ENCODE results near the gene DESI1.
"Not testable (repeated sequence)": the region's sequence is repeated elsewhere in the genome, so short reads cannot be mapped to it uniquely, and the experiment has no call there.

DESI1 gene

DNA sequence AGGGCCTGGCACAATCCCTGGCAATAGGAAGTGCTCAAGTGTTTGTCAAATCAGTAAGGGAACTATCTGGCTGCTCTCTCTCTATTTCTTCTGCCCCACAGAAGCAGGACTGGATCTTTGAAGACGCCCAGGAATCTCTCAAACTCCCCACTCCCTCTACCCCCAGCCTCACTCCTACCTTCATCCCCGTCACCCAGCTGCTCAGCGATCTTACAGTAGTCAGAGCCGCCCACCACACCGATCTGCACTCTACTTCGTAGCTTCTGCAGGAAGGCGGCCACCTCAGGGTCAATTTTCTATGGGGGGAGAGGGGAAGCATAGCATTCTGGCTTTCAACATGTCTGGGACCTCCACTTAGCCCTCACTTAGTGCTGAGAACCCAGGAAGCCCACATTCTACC is 34.9 kb downstream of the DESI1 start:
- DNase-seq (ENCODE audit: low read depth) = no peak

DNA sequence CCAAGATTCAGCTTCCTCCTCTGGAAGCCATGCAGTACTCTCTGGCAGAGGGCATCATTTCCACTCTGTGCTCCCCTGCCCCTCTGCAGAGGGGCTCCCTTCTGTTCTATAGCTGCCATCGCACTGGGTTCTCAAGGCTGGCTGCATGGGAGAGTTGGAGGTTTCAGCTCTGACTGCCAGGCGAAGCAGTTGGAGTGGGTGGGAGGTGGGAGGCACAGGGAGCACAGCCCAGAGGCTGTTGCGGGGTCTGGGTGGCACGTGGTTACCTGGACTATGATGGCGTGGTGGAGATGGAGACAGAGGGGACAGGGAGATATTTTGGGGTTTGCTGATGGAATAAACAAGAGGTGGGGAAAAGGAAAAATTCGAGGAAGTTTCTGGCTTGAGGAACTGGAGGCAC is 36.0 kb downstream of the DESI1 start:
- no peak for DNase-seq (ENCODE audit: low read depth)

DNA sequence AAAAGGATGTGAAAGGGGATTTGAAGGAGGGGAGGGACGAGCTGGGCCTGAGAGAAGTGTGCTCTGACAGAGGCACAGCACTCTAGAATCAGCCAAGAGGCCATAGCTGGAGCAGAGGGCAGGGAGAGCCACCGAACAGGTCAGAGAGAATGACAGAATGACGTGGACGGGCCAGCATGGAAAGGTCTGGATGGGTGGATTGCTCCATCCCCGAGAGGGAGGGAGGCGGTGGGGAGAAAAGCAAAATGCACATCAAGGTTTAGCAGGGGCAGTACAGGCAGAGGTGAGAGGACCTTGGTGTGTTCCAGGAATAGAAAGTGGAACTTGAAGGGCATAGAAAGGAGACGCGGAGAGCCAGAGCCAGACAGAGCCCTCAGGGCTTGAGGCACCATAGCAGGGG is 38.1 kb downstream of the DESI1 start:
- no peak for DNase-seq (ENCODE audit: low read depth)

DNA sequence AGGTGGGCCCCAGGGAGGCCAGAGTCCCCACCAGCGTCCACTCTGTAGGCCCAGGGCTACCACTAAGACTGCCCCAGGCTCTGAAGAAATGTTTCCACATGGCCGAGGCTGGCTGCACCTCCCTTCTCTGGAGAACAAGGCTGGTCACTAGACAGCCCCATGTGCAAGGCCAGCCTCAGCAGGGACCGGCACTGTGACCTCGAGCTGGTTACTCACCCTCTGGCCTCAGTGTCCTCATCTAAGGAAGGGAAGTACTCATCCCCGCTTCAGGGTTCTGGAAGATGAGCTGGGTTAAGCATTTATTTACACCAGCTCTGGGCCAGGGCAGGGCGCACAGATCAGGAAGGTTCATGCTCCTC is 40.9 kb downstream of the DESI1 start:
- no peak for DNase-seq (ENCODE audit: low read depth)

DNA sequence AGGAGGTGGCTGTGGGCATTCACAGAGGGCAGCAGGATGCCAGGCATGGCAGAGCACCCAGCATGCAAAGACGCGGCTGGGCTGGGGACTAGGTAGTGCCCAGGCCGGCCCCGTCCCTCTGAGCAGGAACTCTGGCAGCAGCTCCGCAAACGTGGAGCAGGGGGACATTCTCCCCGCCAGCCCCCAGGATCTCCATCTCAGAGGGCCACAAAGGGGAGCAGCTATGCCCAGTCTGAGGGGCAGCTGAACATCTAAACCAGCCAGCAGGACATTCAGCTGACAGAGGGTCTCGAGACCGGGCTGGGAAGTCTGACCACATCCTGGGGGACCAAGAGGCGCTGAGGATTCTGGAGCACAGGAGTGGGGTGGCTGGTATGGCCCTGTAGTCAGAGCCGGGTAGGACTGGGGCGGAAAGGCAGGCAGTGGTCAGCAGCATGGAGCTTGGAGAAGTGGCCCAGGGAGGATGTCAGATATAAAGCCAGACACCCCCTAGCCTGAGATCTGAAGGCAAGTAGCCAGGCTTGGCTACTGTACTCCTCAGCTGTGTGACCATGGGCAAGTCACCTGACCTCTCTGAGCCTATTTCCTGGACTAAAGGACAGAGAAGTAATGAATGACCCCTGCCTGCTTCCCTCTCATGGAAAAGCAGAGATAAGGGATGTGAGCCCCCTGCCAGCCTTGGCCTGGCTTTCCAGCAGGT is 41.4 kb downstream of the DESI1 start:
- DNase-seq (ENCODE audit: low read depth) = no peak

DNA sequence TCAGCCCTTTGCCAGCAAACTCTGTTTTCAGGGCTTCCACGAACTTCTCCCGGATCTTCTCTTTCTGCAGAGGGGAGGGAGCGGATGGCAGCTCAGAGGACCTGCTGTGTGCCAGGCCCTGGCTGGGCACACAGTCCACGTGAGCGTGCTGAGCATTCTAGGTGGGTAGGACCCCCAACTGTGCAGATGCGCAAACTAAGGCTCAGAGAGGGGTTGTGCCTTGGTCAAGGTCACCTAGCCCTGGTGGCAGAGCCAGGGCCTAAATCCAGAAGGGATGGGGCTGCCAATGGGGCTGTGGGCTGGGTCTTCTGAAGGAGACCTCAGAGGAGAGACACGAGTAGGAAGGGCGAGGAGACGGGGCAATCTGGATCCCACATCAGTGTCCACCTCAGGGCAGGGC is 42.0 kb downstream of the DESI1 start:
- DNase-seq (ENCODE audit: low read depth) = no peak

DNA sequence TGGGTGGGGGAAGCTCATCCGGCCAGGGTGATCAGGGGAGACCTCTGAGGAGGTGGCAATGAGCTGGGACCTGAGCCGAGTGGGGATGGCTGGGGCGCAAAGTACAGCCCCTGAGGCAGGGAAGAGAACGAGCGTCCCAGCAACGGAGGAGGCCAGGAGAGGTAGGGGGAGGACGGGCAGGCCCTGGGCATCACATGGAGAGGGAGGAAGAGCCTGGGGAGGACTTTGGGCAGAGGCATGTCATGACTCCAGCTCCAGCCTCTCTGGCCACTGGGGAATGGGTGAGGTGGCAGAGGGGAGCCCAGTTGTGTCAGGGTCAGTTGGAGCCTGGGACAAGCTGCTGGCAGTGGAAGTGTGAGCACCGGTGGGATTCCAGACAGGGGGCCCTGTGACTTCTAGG is 42.7 kb downstream of the DESI1 start:
- DNase-seq (ENCODE audit: low read depth) = no peak

DNA sequence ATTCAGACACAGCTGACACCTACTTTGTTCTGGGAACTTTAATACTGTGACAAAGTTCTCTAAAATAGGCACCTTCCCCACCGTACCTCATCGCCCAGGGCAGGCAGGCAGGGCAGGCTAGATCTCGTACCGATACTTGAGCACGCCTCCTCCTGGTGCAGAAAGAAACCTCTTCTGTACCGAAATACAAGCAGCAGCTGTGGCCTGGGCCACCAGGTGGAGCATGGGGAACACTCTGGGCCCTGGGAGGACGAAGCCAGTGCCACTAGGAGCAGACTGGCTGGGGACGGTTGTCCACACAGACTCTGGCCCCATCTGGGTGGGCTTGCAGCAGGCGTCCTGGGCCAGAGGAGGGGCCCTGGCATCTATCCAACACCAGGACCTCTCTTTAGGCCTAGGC is 44.0 kb downstream of the DESI1 start:
- no peak for DNase-seq (ENCODE audit: low read depth)

DNA sequence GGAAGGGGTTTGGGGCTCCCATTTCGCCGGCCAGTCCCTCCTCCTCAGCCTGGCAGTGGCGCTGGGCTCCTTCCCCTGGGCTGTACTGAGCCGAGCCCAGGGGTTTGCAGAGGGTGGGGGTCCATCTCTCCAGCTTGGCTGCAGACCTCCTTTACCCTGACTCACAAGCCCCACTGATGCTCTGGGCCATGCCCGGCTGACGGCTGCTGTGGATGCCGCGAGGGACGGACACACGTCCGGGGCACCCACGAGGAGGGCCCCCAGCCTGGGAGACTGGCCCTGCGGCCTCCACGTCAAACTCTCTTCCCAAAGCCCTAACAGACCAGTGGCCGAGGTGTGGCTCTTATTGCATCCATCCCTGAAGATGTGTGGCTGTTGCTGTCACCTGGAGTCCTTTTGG is 45.3 kb downstream of the DESI1 start:
- DNase-seq (ENCODE audit: low read depth) = no peak

DNA sequence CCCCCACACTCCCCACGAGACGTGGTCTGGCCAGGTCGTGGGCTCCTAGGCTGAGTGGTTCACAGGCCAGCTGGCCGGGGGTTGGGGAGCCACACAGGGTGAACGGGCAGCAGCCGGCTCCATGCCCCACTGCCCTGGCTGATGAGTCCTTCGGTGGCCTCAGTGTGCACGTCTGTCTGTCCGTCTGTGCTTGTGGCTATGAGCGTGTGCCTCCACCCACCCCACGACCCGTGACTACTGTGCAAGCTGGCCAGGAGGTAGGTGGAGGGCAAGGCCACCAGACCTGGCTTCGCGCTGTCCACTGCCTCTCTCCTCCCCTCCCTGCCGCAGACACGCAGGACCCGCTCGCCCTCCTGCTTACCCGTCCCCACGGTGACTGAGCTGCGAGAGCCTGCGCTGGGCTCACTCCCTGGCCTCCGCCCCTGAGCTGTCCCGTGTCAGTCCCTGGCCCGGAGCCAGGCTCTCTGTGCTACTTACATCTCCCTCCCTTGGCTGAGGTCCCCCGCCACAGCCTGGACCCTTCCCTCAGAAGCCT is 45.9 kb downstream of the DESI1 start:
- no peak for DNase-seq (ENCODE audit: low read depth)

DNA sequence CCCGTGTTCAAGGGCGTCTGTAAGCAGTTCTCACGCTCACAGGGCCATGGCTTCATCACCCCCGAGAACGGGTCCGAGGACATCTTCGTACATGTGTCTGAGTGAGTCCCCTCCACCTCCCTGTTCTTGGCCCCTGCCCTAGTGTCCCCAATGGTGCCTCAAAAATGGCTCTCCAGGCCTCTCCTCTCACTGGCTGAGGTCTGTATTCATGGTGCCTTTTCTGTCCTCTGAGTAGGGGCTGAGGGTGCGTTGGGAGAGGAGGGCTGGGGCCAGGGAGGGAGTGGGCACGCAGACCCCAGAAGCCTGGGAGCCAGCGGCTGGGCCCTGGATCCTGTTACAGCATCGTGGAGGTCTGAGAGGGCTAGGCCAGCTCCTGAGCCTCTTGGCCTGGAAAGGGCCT is 47.2 kb downstream of the DESI1 start:
- no peak for DNase-seq (ENCODE audit: low read depth)

DNA sequence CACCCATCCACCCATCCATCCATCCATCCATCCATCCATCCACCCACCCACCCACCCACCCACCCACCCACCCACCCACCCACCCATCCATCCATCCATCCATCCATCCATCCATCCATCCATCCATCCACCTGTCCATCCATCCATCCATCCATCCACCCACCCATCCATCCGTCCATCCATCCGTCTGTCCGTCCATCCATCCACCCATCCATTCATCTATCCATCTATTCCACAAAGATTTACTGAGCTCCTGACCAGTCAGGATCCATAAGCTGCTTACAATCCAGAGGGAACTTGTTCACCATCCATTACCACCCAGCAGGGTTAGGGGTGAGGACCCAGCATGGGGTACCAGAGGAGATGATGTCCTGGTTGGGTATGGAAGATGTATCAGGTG is 48.5 kb downstream of the DESI1 start:
- DNase-seq (ENCODE audit: low read depth) = not testable (repeated sequence)

DNA sequence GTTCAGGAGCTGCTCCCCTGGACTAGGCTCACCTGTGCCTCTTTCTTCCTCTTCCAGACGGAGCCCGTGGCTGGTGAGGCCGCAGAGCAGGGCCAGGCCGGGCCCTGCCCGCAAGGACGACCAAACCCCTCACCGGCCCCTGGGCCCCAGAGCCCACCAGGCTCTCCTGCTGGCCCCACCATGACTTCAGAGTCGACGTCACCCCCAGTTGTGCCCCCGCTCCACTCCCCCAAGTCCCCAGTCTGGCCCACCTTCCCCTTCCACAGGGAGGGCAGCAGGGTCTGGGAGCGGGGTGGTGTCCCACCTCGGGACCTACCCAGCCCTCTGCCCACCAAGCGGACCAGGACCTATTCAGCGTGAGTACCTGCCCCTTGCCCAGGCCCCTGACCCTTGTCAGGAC is 49.1 kb downstream of the DESI1 start:
- no peak for DNase-seq (ENCODE audit: low read depth)

DNA sequence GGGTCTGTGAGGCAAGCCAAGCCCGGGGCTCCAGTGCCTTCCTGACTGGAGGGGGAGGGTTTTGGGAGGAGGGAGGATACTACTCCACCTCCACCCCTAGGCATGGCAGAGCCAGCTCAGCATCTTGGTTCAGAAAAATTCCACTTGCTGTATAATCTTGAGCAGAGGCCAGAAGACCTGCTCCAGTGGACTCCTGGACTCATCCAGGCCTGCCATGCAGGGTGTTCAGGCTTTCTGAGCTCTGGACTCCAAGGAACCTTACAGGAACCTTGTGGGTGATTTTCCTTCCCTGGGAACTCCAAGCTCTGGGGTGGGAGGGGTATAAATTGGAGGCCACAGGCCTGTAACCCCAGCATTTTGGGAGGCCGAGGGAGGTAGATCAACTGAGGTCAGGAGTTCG is 50.6 kb downstream of the DESI1 start:
- DNase-seq (ENCODE audit: low read depth) = no peak

DNA sequence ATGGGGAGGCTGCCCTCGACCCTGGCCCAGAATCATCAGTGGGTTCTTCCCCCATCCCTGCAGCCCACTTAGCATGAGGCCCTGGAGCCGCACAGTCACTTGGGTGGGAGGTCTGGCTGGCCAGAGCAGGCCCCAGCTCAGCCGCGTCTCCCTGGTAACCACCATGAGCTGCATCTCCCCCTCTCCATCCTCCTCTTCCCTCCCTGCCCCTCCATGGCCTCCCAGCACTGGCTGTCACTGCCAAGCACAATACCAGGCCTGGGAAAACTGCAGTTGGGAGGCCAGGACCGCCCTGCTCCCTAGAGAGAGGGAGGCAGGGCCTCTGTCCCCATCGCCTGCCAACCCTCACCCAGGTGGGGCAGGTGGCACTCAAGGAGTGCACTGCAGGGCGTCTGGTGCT is 52.0 kb downstream of the DESI1 start:
- no peak for DNase-seq (ENCODE audit: low read depth)

DNA sequence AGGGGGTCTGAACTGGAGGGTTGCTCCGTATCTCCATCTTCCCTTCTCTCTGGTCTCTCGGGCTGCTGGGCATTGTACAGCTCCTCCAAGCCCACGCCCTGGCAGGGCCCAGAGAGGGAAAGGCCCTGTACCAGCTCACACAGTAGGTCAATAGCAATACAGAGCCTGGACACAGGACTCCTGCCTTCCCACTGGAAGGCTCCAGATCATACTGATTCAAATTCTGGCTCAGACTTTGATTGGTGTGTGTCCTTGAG is 53.4 kb downstream of the DESI1 start:
- DNase-seq (ENCODE audit: low read depth) = no peak

DNA sequence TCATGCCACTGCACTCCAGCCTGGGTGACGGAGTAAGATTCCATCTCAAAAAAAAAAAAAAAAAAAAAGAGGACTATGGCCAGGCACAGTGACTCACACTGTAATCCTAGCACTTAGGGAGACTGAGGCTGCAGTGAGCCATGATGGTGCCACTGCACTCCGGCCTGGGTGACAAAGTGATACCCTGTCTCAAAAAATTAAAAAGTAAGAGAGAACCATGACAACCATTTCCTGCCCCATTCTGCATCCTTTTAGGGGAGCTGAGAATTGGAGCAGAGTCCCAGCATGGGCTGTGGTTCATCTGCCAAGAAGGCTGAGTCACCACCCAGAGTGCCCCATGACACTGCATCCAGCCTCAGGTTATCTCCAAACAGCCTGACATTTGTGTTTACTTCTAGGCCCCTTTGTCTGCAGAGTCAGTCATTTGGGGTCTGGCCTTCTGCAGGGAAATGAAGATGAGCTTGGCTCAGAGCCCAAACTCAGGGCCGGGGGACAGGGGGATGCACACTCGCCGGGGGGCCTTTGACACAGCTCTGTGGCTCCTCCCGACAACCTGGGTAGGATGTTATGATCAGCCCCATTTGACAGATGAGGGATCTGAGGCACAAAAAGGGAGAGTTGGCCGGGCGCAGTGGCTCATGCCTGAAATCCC is 55.3 kb downstream of the DESI1 start:
- DNase-seq (ENCODE audit: low read depth) = peak; percentile 63

DNA sequence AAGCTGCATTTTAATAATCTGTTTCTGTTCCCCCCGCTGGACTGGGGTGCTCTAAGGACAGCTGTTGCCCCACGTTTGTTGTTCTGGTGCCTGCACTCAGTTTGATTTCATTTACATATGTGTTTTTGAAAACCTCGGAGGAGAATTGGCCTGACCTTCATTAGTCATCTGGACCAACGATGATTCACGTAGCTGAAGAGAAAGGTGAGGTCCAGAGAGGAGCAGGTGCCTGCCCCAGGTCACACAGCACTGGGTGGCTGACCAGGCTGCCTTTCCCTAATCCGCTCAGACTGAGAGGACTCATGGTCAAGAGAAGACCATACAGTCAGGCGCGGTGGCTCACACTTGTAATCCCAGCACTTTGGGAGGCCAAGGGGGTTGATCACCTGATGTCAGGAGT is 56.3 kb downstream of the DESI1 start:
- DNase-seq (ENCODE audit: low read depth) = no peak

DNA sequence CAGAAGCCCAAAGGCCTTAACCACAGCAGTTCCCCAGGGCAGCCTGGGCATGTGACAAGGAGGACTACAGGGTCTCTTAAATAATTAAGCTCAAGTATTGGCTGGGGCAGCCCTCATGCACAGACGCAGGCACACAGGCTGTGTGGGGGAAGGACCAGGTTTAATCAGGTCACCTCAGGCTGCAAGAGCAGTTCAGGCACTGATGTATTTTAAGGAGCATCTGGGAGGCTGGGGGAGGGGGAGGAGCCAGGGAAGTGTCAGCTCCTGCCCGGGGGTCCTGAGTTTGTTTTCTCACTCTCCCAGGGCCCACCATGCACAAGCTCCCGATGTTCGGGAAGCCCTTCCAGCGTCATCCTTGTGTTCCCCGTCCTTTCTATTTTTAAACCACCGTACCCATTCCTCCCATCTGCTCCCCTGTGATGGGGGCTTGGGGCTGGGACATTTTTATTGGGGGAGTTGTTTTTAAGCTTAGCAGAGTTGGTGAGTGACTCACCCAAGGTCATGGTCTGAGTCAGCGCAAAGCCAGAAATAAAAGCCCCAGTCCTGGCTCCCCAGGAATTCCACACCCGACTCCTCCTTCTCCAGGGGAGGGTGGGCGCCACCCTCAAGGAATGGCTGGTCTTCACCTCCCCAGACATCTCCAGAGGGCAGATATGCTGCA is 57.7 kb downstream of the DESI1 start:
- DNase-seq (ENCODE audit: low read depth) = peak; percentile 55

DNA sequence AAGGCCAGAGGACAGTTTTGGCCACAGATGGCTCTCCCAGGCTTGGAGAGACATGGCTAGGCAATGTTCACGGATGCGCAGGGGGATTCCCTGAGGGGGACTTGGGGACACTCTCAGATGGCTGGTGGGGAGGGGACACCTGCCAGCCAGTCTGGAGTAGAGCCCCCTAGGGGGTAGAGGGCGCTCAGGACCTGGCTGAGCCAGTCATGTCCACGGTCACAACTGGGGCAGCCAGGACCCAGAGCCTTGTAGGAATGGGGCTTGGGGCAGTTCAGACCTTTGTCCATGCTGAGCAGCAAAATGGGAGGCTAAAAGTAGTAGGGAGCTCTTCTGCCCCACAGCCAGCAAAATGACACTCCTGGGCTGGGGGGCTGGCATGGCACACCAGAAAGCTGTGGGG is 58.4 kb downstream of the DESI1 start:
- no peak for DNase-seq (ENCODE audit: low read depth)

DNA sequence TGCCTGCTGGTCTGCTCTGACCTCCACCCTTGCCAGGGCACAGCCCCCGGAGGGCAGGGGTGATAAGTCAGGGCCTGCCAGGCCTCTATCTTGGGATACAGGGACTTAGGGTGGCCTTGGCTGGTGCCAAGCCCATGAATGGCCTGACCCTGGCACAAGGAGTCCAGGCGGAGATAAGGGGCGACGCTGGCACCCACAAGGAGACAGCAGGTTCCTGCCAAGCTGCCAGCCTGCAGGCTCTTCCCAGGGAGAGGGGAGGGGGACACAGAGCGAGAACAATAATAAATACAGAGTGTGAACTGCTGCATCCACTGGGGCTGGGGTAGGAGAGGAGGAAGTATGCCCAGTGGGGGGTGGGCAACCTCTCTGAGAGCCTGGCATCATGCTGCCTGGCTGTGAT is 59.1 kb downstream of the DESI1 start:
- no peak for DNase-seq (ENCODE audit: low read depth)

DNA sequence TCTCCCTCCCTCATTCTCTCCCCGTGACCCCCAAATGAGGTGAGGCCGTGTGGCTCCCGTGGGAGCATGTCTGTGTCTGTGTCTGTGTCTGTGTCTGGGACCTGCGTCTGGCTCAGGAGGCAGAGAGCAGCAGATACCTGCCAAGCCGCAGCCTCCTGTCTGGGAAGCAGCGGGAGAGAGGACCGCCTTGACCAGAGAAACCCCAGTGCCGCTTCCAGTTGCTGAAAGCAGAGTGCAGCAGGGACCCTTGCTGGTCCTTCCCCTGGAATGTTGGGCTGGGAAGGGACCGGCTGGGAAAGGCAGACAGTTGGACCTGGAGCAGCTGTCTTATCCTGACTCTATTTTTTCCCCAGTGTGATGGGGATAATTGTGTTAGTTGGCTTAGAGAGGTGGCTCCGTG is 59.5 kb downstream of the DESI1 start:
- no peak for DNase-seq (ENCODE audit: low read depth)

DNA sequence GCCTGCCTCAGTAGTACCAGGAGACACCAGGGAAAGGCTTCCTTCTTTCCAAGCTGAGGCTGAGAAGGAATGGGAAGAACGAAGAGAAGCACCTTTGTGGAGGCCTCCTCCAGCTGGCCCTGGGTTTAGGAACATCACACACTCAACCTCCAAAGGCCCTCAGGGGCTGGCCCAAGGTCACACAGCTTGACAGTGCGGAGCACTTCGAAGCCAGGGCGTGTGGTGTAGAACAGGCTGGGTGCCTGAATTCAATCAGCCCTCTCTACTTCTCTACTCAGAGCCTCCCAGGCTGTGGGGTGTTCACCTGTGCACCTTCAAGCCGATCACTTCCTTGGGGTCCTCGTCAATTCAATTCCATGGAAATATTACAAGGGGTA is 60.8 kb downstream of the DESI1 start:
- DNase-seq (ENCODE audit: low read depth) = no peak

DNA sequence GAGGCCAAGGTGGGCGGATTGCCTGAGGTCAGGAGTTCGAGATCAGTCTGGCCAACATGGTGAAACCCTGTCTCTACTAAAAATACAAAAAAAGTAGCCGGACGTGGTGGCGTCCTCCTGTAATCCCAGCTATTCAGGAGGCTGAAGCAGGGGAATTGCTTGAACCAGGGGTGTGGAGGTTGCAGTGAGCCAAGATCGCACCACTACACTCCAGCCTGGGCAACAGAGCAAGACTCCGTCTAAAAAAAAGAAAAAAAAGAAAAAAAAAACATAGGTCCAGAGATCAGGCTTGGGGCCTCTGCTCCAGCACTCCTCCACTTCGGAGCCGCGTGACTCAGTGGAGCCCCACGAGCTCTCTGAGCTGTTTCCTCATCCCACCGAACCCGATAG is 62.6 kb downstream of the DESI1 start:
- DNase-seq (ENCODE audit: low read depth) = not testable (repeated sequence)
